HTR-8/SVneo (cell line): ENCODE measurements around the gene MPZL2.

ENCODE experiments used
- DNase-seq: peaks from one replicate; pipeline ENCODE4 v3.0.0; 2011; ENCODE audit warnings: low spot score, mixed read lengths; ENCODE audit not compliant: insufficient read length
- FAIRE-seq: peaks from 2 replicates; lab custom pipeline; 2011; peaks lifted over from hg19 to GRCh38; lab: Jason Lieb, UNC

Gene MPZL2

DNA sequence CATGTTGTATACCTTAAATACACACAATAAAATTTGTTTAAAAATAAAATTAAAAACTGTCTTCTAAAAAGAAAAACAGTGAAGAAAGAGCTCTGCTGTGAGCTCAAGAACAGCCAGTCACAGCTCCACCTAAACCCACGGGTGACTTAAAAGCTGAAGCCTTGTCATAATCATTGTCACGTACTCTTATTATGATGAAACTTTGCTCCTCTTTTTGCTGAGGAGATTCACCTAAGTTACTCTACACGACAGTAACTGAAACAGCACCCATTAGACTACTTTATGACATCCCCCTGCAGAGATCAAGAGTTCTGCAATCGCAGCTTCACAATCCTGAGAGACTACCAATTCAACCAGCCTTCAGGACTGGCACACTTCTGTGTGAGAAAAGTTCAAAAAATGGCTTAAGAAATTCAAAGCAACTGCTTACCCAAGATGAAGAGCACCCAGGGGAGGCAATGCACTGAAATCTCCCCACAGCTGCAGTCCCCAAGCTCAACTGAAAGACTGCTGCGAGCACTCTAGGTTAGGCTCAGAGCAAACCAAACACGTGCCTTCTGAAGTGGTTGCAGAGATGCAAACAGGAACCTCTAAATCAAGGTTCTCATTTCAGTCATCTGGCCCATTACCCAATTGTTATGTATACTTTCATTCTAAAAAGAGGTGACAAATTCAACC lies 39.4 kb downstream of the MPZL2 start, which contains the start of gene JAML:
TSS of gene JAML (minus strand) at position 501 of the 678 bp plus-strand sequence. CDS start 10,145 bp downstream, outside the sequence.
- no peak for FAIRE-seq
- DNase-seq: no peak

- no peak for FAIRE-seq
- DNase-seq: no peak
Measured at GRCh38 chr11:118223992-118224391, 40.1 kb downstream of the MPZL2 start.

DNA sequence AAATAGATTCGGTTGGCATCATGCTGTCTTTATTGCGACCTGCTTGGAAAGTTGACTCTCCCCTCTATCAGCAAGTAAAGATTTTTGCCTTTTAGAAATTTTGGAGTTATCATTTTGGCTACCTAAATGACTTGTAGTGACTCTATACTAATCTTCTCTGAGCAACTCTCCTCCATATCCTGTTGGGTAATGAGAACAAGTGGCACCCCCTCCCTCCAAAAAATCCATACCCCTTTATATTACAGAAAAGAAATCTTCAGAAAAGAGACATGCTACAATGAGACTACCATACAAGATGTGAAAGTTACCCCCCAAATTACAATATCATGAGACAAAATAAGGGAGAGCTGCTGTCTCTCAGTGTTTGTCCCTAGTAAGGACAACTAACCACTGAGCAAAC lies 40.5 kb downstream of the MPZL2 start:
- FAIRE-seq (no peak), DNase-seq (no peak)

- FAIRE-seq (no peak), DNase-seq (no peak)
Measured at GRCh38 chr11:118222437-118222836, 41.7 kb downstream of the MPZL2 start.

- DNase-seq: no peak
- no peak for FAIRE-seq
Measured at GRCh38 chr11:118221419-118221818, 42.7 kb downstream of the MPZL2 start.

DNA sequence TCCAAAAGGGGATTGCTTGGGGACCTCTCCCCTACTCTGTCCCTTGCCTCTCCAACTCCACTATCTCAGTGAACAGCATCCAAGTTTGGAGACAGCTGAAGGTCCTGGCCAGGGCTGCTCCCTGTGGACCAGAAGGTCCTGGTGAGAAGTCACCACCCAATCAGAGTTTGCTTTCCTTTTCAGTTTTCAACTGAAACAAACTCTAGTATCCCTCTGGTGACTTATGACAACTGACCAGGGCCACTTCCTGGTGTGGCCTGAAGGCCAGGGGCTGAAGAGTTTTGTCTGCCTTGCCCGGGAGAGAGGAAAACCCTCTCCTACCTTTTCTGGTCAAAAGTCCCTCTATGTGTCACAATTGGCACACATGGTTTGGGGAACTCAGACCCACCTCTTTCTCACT lies 44.4 kb downstream of the MPZL2 start:
- no peak for FAIRE-seq
- no peak for DNase-seq

GRCh38 chr11:118219244-118219643 lies 44.9 kb downstream of the MPZL2 start:
- FAIRE-seq (no peak), DNase-seq (no peak)

- FAIRE-seq: no peak
- no peak for DNase-seq
Measured at GRCh38 chr11:118217575-118217974, 46.5 kb downstream of the MPZL2 start.

- FAIRE-seq (no peak), DNase-seq (no peak)
Measured at GRCh38 chr11:118216621-118217481, 47.2 kb downstream of the MPZL2 start.

DNA sequence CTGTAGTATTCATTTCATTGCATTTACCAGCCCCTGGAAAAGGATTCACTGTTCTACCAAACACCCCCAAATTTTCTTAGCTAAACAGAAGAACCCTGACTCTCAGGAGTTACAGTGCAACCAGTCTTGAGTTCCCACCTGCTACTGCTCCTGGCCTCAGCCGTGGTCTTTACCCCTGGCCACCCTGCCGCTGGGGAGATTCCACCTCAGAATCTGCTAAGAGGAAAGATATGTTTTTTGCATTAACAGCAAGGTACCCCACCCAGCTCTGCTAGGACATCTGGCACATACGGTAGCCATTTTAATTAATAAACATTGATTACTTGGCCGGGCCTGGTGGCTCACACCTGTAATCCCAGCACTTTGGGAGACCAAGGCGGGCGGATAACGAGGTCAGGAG lies 48.3 kb downstream of the MPZL2 start:
- DNase-seq (no peak), FAIRE-seq (no peak)

DNA sequence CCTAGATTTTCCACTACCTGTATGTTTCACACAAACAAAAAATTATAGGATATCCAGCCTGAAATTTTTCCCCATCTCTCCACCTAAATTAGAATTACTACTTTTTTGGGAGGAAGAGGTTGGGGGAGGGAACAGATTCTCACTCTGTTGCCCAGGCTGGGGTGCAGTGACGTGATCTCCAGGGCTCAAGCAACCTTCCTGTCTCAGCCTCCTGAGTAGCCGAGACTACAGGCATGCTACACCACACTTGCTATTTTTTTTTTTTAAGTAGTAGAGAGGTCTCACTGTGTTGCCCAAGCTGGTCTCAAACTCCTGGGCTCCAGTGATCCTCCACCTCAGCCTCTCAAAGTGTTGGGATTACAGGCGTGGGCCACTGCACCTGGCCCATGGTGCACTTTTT lies 48.8 kb downstream of the MPZL2 start:
- FAIRE-seq (no peak), DNase-seq (no peak)

DNA sequence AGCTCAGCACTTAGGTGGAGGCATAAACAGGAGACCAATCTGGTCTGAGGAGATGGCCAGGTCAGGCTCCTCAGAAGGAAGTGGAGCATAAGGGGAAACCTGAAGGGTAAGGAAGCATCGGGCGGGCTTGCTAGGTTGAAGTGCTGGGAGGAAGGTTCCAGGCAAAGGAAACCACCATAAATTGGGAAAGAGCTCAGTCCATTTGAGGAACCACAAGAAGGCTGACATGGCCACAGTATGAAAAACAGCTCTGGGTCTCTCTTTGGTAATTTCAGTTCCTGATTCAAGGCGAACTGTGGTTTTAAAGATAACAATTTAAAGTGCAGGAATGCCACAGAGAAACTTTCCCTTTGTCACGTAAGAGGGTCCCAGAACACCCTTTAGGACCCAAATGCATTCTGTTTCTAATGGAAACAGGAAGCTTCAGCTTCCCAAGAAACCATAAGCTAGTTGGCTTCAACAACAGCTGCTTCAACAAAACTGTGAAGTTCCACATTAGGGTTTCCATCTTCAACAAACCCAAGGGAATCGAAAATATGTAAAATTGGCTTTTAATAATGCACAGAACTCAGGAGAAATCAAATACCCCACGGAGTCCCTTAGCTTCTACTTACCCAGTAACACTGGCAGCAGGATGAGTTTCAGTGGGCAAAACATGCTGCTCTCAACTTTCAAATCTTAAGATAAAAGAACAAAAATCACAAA lies 49.7 kb downstream of the MPZL2 start:
- DNase-seq: no peak
- FAIRE-seq: no peak

GRCh38 chr11:118213781-118214180 lies 50.3 kb downstream of the MPZL2 start:
- FAIRE-seq (no peak), DNase-seq (no peak)

GRCh38 chr11:118213201-118213600 lies 50.9 kb downstream of the MPZL2 start:
- FAIRE-seq (no peak), DNase-seq (no peak)

GRCh38 chr11:118212781-118213191 lies 51.3 kb downstream of the MPZL2 start:
- FAIRE-seq: no peak
- no peak for DNase-seq

DNA sequence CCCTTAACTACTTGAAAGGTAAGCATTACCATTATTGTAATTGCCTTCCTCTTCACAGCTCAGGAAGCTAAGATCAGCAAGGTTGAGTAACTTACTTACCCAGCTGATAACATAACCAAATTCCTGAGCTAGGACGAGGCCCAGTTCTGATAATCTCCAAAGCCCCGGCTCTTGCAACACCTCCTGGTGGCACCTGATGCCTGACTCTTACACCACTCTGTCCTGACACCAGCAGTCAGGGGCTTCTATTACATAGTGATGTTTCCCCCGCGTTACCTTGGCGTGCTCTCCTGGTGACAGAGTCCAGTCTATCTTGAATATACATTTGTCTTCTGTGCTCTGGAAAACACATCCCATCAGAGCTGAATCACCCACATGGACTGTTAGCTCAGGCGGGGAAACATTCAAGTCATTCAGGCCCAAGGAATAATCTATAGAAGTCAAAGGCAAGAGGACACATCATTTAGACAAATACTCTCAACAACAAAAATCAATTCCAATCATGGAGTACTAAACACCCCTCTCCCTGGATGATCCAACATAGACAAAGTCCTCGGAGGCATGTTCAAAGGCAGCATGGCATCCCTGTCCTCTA lies 51.9 kb downstream of the MPZL2 start:
- DNase-seq (no peak), FAIRE-seq (no peak)

DNA sequence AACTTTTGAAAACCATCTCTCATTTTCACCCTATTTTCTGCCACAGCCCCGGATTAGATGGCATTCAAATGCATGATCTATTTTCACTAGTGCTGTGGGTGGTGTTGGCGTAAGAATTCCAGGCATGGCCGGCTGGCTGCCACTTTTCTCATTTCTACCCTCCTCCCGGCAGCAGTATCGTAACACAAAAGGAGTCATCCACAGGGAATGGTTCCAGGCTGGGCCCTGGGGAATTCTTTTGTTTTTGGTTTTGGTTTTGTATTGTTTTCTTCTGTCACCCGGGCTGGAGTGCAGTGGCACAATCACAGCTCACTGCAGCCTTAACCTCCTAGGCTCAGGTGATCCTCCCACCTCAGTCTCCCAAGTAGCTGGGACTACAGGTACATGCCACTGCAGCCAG lies 53.1 kb downstream of the MPZL2 start:
- no peak for DNase-seq
- FAIRE-seq: no peak

DNA sequence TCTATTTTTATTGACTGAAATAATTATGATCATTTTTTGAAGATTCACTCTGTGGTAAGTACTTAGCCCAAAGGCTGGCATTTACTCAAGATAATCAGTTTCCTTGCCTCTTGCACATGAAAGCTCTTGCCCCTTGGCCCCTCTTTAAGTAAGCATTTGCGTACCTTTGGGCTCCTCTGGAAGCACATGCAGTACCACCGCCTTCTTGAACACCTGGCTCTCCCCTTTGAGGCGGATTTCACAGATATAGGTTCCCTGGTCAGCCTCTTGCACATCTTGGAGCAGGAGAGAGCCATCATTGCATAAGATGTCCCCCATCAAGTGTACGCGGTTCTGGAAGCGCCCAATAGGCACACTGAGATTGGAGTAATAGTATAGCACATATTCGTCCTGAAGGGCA lies 53.8 kb downstream of the MPZL2 start:
- FAIRE-seq: no peak

DNA sequence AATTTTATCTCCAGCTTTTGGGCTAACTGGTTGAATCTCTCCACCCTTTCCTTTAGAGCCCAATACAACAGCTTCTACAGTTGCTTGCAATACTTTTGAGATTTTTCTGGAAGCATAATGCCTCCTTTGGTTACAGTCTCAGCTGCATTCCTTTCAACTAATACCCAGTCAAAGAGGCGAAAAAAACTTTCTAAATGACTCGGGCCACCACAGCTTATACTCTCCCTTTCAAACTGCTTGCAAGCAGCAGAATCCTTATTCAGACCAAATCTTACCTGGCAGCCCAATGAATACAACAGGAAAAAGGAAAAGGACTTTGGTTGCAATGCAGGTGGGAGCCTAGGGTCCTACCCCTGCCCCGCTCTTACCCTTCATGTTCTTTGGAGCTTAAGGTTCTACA lies 55.1 kb downstream of the MPZL2 start:
- no peak for FAIRE-seq
- DNase-seq: no peak

More for the DNA sequence above, 53.8 kb downstream of the MPZL2 start:
- no peak for DNase-seq

GRCh38 chr11:118207079-118207478 lies 57.0 kb downstream of the MPZL2 start:
- no peak for DNase-seq
- FAIRE-seq: no peak
